ENCODE results near the gene RIN3. TPM values are rescaled to one million over a fixed set of nuclear protein-coding genes. Genes with fewer than 3 reads are reported as not detected.

The RIN3 gene
- total and polyA plus RNA-seq, 2 of the 4 experiments (the other 2 are of a cell fraction): 2.5 to 11.1 TPM

DNA sequence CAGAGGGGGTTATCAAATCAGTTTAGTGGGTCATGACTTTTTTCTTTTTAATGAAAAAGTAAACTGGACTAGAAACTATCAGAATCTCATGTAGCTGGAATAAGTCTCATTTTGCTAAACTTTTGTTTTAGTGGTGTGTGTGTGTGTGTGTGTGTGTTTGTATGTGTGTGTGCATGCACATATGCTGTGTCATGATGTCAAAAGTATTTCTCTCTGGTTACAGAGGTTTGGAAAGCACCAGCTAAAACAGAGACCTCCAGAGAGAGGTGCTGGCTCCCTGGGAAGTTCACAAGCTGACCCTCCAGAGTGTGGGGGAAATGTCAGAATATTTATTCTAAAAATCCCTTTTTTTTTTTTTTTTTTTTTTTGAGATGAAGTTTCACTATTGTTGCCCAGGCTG, 120.1 kb downstream of the RIN3 start:
- H3K4me2 ChIP-seq (ENCODE audit: low read depth, low read length): no peak overlapping the region
- BruUV-seq (replicated peaks): no TSS peak
- no peak overlapping the region for H3K27ac ChIP-seq (ENCODE audit: insufficient read depth, low read length)
- no peak overlapping the region for H3K56ac ChIP-seq (ENCODE audit: extremely low read depth, insufficient read depth, low read length)
- ChIA-PET CTCF (interaction anchor here (0.6 to 0.9 kb wide), 4 partner anchors 10 to 122 kb away, joined by 3 to 5 read pairs (median 3); no protein-coding TSS in a partner anchor), POLR2A (ENCODE audit: unreplicated experiment) (no interaction called here)
- H2AK5ac ChIP-seq (ENCODE audit: low read depth, low read length): no peak overlapping the region
- DNase-seq: peak; percentile 78
- H3K23ac ChIP-seq (ENCODE audit: low read depth, low read length): no peak overlapping the region
- peak overlapping the region; percentile 55; the same call in 1 of the 2 replicates for H3K4ac ChIP-seq (ENCODE audit: low read depth, low read length)
- H3K18ac ChIP-seq (ENCODE audit: low read depth, low read length): no peak overlapping the region; the same call in 1 of the 2 replicates
- peaks cover 10% of the 10 kb centered on the region for H3K4me1 ChIP-seq (ENCODE audit: control insufficient read depth, insufficient read depth, low read length)
- no peak overlapping the region for H3K4me3 ChIP-seq (ENCODE audit: insufficient read depth, low read depth, low read length)
- 0 out of 2 replicates have a peak overlapping the region, but pooled peaks have one; percentile 20 for H2BK20ac ChIP-seq (ENCODE audit: low read depth, low read length)
- H3K9me3 ChIP-seq (ENCODE audit: control insufficient read depth, insufficient read depth, low read length): no peaks in the 10 kb centered on the region
- peak overlapping the region; percentile 14; the same call in 1 of the 3 replicates for H2BK15ac ChIP-seq (ENCODE audit: low read depth, low read length)
- peaks cover 13% of the 10 kb centered on the region; the same call in 1 of the 2 replicates for H3K9me1 ChIP-seq (ENCODE audit: insufficient read depth, low read length)
- intact Hi-C loops (cut with micrococcal nuclease) (no loop called here), dilution Hi-C loops (cut with HindIII; ENCODE audit: low sequenced_read_pairs, unreplicated experiment) (no loop called here), in situ Hi-C loops (cut with MboI; ENCODE audit: low sequenced_read_pairs) (no loop called here)
- H3K14ac ChIP-seq (replicated peaks; ENCODE audit: low read depth, low read length): no peak overlapping the region
- no peak overlapping the region for H2AK9ac ChIP-seq (replicated peaks; ENCODE audit: low read depth, low read length, poor library complexity)
- peak; percentile 57 for ATAC-seq (ENCODE audit: low read depth)
- H2AFZ ChIP-seq (replicated peaks; ENCODE audit: low read length, poor library complexity): no peak overlapping the region
- H2BK120ac ChIP-seq (ENCODE audit: low read depth, low read length): no peak overlapping the region
- H4K5ac ChIP-seq (ENCODE audit: low read depth, low read length): no peak overlapping the region
- TF ChIP-seq CHD1 (IDR thresholded peaks at IDR 0.05; ENCODE audit: low read depth, low read length) (no peak), NFE2L2 (IDR thresholded peaks at IDR 0.05; ENCODE audit: low read depth, low read length) (peak; percentile 90)
- no peak overlapping the region; a peak in 1 of 4 replicates for H4K8ac ChIP-seq (ENCODE audit: low read depth in 2 of 2, low read length in 2 of 2)
- H3K79me1 ChIP-seq (ENCODE audit: low read depth in 1 of 2, low read length in 2 of 2): peaks cover 0 to 21% of the 10 kb centered on the region in 2 experiments; a peak in 2 of 4 replicates
- no peak overlapping the region for H2BK5ac ChIP-seq (ENCODE audit: low read depth, low read length, poor library complexity, severe bottlenecking)
- H3K27me3 ChIP-seq (ENCODE audit: control insufficient read depth, insufficient read depth, low read length): no peaks in the 10 kb centered on the region
- no peaks in the 10 kb centered on the region; the same call in 1 of the 2 replicates for H4K20me1 ChIP-seq (ENCODE audit: insufficient read depth, low read length)
- H3K36me3 ChIP-seq (ENCODE audit: control insufficient read depth, insufficient read depth, low read length): no peaks in the 10 kb centered on the region; the same call in 1 of the 2 replicates
- no peak overlapping the region for H4K91ac ChIP-seq (ENCODE audit: insufficient read depth, low read depth, low read length)
- 0 out of 2 replicates have a peak overlapping the region, but pooled peaks have one; percentile 22 for H3K9ac ChIP-seq (ENCODE audit: low read depth, low read length)
